Pancreas (tissue), 10 donors: ENCODE data around the gene CAPZA3. TPM values are rescaled to one million over a fixed set of nuclear protein-coding genes. Genes with fewer than 3 reads are reported as not detected.

Experiments
- ATAC-seq, 4 donors: fragments of 200-7000 bp; cut with Tn5 transposase; one replicate each; pipeline versions ENCODE4 v1.8.0 to v1.9.1; 2020; ENCODE audit warnings: mild to moderate bottlenecking in 4 of 4, moderate library complexity in 4 of 4
- DNase-seq, 6 donors: peaks; one replicate each; pipeline ENCODE4 v3.0.0-alpha.2; 2020
- FAIRE-seq: peaks from 2 replicates; lab custom pipeline; 2012; peaks lifted over from hg19 to GRCh38; lab: Jason Lieb, UNC
- H3K27ac ChIP-seq, 4 donors: fragments of 200-600 bp; sonication (generic); 1 replicate in 3 of 4; 2 replicates in 1 of 4; pipeline versions ENCODE4 v1.5.0 to v1.8.0; 2020
- H3K27me3 ChIP-seq, 4 donors: fragments of 200-600 bp; one replicate each; pipeline ENCODE4 v1.8.0; 2021
- H3K36me3 ChIP-seq, 3 donors: fragments of 200-600 bp; sonication (generic) in 1 of 3; one replicate each; pipeline versions ENCODE4 v1.5.0 to v1.8.0; 2020 to 2021
- H3K4me1 ChIP-seq, 3 donors: fragments of 200-600 bp; one replicate each; pipeline ENCODE4 v1.8.0; 2021
- H3K4me3 ChIP-seq, 4 donors: fragments of 200-600 bp; sonication (generic) in 2 of 4; one replicate each; pipeline versions ENCODE4 v1.5.0 to v1.8.0; 2020 to 2021
- H3K9me3 ChIP-seq, 4 donors: fragments of 200-600 bp; one replicate each; pipeline ENCODE4 v1.8.0; 2021
- CTCF ChIP-seq, 4 donors: fragments of 200-600 bp; sonication (generic) in 3 of 4; IDR thresholded peaks; one replicate each; pipeline versions ENCODE4 v1.5.0 to v1.8.0; 2021; ENCODE audit warnings: antibody characterized with exemption in 4 of 4
- WGBS, 2 donors: extraction: QIAGEN DNeasy Blood & Tissue Kit; methylation state at CpG; one replicate each; pipeline ENCODE4 v1.1.7; 2013; 5-methylcytosine and 5-hydroxymethylcytosine counted together
- intact Hi-C, 3 donors: fragments of 100-400 bp; cut with DNase I; formaldehyde crosslinking; loops; one replicate each; pipeline versions ENCODE4 v1.11.1 to v1.14.2; 2022
- polyA plus RNA-seq, 2 donors: library from polyadenylated mRNA; stranded (reverse); fragments of 200-250 nt; gene quantifications; one replicate each; pipeline ENCODE4 v1.2.3, GENCODE V29; 2013
- total RNA-seq, 6 donors: library from RNA; stranded (reverse); fragmentation: NEBNext Ultra II Directional in 4 of 6; extraction: Animal tissue kit (Norgen Biotek cat#: 25700) in 4 of 6; gene quantifications; one replicate each; pipeline versions ENCODE4 v1.2.1 to v1.2.4, GENCODE V29; 2021 to 2023
- donor health status: healthy with polysubstance abuse.
- donor health status: DM: no; HTN: no; CAD: no; lungs with moderate emphysema.
- donor health status: DM: no; HTN: no; CAD: no.
- donor health status: control.
- donor health status: control.
- donor health status: Bipolar disorder and iron deficiency.
- donor health status: DM: yes; HTN: yes; CAD: no.
- donor health status: DM: no; HTN: no; CAD: no.
- donor health status: DM: no; HTN: no; CAD: no.
- donor health status: DM: yes; HTN: yes; CAD: no.

CAPZA3 gene
- total and polyA plus RNA-seq, 8 donors: 1.2 to 1.8 TPM; not detected in 6

GRCh38 chr12:18718462-18718861, 19.5 kb upstream of the CAPZA3 start:
- H3K4me3 ChIP-seq: no peak overlapping the region
- no peaks in the 10 kb centered on the region for H3K27me3 ChIP-seq
- no peak for FAIRE-seq
- H3K27ac ChIP-seq: no peak overlapping the region
- no peak for DNase-seq
- no peaks in the 10 kb centered on the region for H3K4me1 ChIP-seq
- H3K9me3 ChIP-seq: peaks cover 0 to 4% (median 0%) of the 10 kb centered on the region in 4 donors
- TF ChIP-seq CTCF (IDR thresholded peaks at IDR 0.05): no peak
- H3K36me3 ChIP-seq: no peaks in the 10 kb centered on the region
- intact Hi-C loops: no loop called here
- no peak for ATAC-seq

GRCh38 chr12:18719922-18720510, 17.9 kb upstream of the CAPZA3 start:
- Histone ChIP-seq H3K27me3 (no peaks in the 10 kb centered on the region), H3K36me3 (no peaks in the 10 kb centered on the region), H3K9me3 (peaks cover 0 to 4% (median 0%) of the 10 kb centered on the region in 4 donors), H3K27ac (no peak overlapping the region), H3K4me3 (no peak overlapping the region), H3K4me1 (no peaks in the 10 kb centered on the region)
- ATAC-seq: no peak
- TF ChIP-seq CTCF (IDR thresholded peaks at IDR 0.05): no peak
- intact Hi-C loops: no loop called here
- WGBS, 2 donors: 48 to 80% methylated on average over 3 of the region's 3 CpGs
- no peak for DNase-seq
- FAIRE-seq: no peak

GRCh38 chr12:18720690-18721089, 17.2 kb upstream of the CAPZA3 start:
- intact Hi-C loops: no loop called here
- no peak for FAIRE-seq

GRCh38 chr12:18721452-18721851, 16.5 kb upstream of the CAPZA3 start:
- Histone ChIP-seq H3K9me3 (peaks cover 0 to 4% (median 0%) of the 10 kb centered on the region in 4 donors), H3K27me3 (no peaks in the 10 kb centered on the region), H3K4me1 (no peaks in the 10 kb centered on the region), H3K4me3 (no peak overlapping the region), H3K36me3 (no peaks in the 10 kb centered on the region), H3K27ac (no peak overlapping the region)
- ATAC-seq (no peak), DNase-seq (no peak), FAIRE-seq (no peak)
- TF ChIP-seq CTCF (IDR thresholded peaks at IDR 0.05): no peak
- 77 to 84% methylated on average over 1 of the region's 1 CpG for WGBS, 2 donors
- intact Hi-C loops: no loop called here

More at GRCh38 chr12:18720690-18721089, 17.2 kb upstream of the CAPZA3 start:
- TF ChIP-seq CTCF (IDR thresholded peaks at IDR 0.05): no peak
- DNase-seq (no peak), ATAC-seq (no peak)
- H3K27me3 ChIP-seq: no peaks in the 10 kb centered on the region
- no peaks in the 10 kb centered on the region for H3K36me3 ChIP-seq
- H3K9me3 ChIP-seq: peaks cover 0 to 4% (median 0%) of the 10 kb centered on the region in 4 donors
- H3K27ac ChIP-seq: no peak overlapping the region
- H3K4me1 ChIP-seq: no peaks in the 10 kb centered on the region
- H3K4me3 ChIP-seq: no peak overlapping the region

- Histone ChIP-seq H3K4me3 (no peak overlapping the region), H3K9me3 (peaks cover 0 to 4% (median 0%) of the 10 kb centered on the region in 4 donors), H3K4me1 (no peaks in the 10 kb centered on the region), H3K36me3 (no peaks in the 10 kb centered on the region), H3K27me3 (no peaks in the 10 kb centered on the region), H3K27ac (no peak overlapping the region)
- no peak for ATAC-seq
- FAIRE-seq: no peak
- intact Hi-C loops: no loop called here
- WGBS, 2 donors: 73 to 80% methylated on average over 2 of the region's 2 CpGs
- no peak for TF ChIP-seq CTCF (IDR thresholded peaks at IDR 0.05)
- no peak for DNase-seq
These were observed 14.2 kb upstream of the CAPZA3 start for GRCh38 chr12:18723752-18724151.
